Muscle of back (tissue), 11 donors: ENCODE data around the gene SORCS1. TPM values are rescaled to one million over a fixed set of nuclear protein-coding genes. Genes with fewer than 3 reads are reported as not detected.
"Not testable (repeated sequence)": the region's sequence is repeated elsewhere in the genome, so short reads cannot be mapped to it uniquely, and the experiment has no call there.

Source experiments
- DNase-seq, 3 donors: peaks; one replicate each; pipeline versions ENCODE4 v3.0.0 to v3.0.0-alpha.2; 2013
- polyA plus RNA-seq, 10 donors: library from polyadenylated mRNA; unstranded; fragments of 120-200 nt; gene quantifications; one replicate each; pipeline ENCODE4 v1.2.1, GENCODE V29; 2013; ENCODE audit not compliant: insufficient read length in 10 of 10

Gene SORCS1
- polyA plus RNA-seq, 10 donors: 2.5 to 5.7 (median 4.0) TPM

DNA sequence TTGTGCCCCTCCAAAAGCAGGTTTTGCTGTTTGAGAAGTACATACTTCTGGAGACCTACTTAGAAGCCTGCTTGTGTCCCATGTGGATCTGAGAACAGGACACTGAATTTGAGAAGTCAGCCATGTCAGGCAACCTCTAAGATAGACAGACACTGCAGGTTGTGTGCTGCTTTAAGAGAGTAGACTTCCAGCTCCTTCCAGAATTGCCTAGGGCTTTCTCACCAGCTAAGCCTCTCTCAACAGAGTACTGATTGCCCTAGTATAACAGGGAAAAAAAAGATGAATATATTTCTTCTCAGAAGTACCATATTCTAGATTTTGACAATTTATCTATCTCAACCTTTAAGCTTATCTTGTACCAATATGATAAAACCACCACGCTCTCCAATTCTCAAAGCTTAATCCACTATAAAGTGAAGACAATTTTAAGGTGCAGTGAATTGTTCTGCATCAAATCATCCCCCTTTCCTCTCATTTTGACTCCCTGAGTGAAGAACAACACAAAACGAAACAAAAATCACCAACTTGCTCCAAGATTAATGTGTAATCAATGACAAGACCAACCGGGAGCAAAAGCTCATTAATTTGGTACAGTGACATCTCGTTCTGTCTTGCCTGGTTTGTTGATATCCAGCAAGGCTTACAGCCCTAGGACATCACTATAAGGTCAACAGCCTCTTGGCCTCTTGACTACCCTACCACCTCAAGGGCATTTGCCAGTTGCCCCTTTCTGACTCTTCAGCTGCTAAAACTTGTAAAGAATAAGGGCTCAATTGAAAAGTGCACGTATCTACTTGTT lies 214.6 kb downstream of the SORCS1 start:
- no peak for DNase-seq

DNA sequence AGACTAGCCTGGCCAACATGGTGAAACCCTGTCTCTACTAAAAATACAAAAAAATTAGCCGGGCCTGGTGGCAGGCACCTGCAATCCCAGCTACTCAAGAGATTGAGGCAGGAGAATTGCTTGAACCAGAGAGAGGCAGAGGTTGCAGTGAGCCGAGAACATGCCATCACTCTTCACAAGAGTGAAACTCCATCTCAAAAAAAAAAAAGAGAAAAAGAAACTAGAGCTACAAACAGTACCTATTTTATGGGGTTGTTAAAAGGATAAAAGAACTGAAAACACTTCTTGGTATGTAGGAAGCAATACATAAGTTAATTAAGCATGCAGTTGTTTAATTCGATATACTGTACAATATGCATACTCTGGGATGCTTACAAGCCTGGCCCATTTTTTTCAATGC lies 216.9 kb downstream of the SORCS1 start:
- DNase-seq: no peak

DNA sequence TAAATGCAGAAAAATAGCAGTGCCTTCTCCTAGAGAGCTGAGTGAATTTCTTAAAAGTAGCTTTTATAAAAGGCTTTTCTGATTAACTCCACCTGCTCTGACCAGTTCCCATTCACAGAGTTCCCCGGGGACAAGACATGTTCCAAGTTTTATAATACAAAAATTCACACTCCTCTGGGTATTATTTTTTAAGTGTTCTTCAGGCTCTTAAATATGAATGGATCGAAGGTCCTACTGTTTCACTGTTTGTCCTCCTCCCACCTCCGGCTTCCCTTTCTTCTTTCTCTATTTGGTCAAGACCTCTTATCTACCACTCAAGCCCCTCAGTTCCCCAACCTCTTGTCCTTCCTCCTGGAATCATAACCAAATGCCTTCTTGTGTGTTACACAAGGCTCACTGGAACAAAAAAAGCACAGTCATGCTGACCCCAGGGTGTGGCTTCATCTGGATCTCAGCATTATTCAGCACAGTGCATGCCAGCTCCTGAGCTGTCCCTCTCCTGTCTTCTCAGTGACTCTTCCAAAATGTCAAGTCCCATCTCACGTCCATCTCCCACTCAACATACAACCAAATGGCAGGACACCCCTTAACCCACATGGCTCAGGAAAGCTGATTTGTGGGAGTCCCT lies 222.4 kb downstream of the SORCS1 start:
- no peak for DNase-seq

DNA sequence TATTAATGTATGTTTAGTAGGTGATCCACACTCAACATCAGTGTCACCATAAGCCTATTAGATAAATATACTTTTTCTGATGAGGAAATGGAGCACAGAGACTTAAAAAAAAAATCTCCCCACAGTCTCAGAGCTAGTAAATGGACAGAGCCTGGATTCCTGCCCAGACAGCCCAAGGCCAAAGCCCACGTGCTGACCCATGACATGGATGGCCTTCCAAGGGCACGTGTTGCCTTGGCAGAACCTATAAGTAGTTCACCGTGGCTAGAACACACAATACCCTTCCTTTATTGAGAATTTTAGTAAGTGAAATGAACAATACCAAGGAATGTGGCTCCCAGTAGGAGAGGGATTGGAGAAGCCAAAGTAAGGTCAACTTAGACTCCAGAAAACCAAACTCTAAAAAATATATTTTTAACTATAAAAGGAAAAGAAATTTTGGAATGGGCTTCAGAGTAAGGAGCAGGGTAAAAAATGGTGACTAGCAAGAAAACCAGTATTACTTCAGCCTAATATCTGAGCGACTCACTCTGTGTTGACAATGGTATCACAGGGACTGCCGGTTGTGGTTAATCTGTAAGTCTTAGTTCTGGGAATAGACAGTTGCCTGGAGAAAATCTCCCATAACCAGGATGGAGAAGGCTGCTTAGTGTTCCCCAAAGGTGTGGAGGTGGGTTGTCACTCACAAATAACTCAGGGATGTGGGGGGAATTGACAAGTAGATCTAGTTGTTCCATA lies 223.0 kb downstream of the SORCS1 start:
- no peak for DNase-seq

DNA sequence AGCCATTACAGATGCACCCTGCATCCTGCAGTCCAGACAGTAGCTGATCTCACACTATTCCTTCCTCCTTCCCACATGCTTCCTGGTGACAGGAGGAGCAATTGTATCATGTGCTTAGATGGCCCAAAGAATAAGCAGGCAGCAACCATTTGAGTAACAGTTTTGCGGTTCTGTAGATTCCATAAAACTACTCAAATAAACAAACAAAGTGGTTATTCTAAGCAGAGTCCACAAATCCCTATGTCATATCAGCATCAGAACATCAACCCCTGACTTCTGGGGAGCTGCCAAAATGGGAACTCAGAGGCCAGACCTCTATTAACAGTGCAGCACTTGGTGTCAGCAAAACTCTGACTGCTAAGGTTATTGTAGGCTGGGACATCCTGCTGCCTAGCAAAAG lies 226.0 kb downstream of the SORCS1 start:
- DNase-seq: peak in 1 of 3 donors; percentile 19

DNA sequence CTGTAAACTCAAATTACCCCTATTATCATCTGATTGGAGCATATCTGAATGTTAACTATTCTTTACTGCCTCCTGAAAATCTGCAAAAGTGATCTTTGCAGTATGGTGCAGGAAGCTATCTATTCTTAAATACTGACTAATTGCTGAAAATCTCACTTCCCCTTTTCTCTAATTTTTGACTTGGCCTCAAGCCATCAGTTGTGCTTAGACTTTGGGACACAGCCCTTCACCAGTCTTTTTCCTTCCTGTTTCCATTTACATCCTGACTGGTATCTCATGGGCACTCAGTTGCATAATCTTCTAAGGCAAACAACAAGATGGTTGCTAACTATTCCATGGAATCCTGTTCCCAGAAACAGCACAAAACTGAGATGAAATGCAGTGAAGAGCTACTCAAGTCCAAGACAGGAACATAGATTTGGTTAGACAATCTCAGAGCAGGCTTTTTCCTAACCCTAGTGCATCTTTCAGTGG lies 228.5 kb downstream of the SORCS1 start:
- DNase-seq: peak in 2 of 3 donors; percentile 3 to 34

DNA sequence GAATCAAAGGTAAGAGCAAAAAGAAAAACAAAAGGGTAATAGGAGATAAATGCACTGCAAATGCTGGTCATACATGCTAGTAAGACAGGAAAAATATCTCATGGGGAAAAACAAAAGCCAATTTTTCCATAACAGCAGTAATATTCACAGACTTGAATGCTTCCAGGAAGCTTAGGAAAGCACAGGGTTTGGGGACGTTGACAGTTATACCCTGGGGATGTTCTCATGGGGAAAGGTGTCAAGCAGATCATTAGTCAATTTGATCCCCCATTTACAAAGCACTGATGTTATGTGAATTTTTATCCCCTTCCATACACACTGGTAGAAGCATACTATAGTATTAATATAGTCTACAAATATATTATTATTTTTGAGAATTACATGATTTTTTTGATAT lies 232.7 kb downstream of the SORCS1 start:
- DNase-seq: peak in 1 of 3 donors; percentile 14

DNA sequence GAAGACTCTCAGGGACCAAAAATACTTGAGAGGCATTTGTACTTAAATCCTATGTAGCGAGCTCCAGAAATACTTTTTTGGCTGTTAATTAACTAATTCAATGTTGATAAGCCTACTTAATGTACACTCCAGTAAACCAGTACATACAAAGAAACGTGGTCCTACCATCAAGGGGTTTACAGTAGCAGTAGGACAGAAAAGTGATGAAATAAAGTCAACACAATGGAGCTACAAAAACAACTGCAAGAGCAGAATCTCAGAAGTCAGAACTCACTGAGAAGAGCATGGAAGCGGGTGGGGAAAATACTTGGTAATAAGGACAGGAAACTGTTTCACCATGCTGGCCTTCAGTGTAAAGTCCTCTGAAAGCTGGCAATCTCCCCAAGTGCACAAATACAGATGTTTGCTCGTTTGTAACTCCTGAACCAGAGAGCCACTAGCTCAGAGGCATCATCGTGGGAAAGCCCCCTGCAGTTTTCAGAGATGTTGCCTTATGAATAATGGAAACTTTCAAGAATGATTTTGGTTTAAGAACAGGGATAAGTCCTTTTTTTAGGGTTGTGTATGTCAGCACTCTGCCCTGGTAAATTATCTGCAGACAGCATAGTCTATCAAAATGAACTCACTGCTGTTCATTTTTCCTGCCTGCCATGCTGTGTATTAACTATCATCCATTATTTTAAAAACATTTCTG lies 233.2 kb downstream of the SORCS1 start:
- peak in 2 of 3 donors; percentile 13 to 34 for DNase-seq

DNA sequence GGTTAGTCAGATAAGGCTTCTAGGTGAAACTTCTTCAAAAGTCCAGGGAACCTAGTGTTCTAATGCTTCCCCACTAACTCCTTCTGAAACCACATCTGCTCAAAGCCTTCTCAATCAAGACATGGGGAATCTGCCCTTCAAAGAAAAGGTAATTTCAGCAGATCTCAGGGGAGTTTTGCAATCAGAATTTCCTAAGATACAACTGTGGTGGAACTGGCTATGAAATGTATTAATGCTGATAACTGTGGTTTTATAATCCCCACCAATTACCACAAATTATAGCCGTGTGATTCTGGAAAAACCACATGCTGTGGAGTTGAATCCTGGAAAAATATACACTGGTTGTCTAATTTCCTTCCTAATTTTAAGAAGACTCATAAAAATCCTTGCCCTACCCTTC lies 233.8 kb downstream of the SORCS1 start:
- DNase-seq: no peak

DNA sequence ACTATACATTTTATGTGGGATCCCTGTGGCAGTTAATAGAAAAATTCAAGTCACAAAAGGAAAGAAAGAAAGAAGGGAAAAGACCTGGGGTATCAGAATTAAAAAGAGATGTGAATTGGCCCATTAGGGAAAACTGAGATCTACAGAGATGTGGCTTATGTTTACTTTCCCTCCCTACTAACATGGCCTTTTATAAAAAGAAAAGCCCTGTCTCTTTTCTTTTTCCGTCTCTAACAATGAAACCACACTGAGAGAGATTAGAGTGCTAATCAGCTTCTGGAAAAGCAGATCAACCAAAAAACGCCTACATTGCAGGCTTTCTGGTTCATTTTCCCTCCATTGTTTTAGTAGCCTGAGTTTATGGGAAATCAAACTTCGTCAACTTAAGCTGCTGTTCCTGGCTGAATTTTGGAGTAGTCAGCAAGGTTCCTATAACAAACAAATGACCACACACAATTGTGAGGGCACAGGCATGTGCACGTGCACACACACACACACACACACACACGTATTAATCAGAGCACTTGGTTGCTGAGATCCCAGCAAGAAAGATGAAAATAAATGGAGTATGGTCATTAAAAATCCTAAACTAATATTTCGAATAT lies 235.1 kb downstream of the SORCS1 start:
- DNase-seq: no peak

DNA sequence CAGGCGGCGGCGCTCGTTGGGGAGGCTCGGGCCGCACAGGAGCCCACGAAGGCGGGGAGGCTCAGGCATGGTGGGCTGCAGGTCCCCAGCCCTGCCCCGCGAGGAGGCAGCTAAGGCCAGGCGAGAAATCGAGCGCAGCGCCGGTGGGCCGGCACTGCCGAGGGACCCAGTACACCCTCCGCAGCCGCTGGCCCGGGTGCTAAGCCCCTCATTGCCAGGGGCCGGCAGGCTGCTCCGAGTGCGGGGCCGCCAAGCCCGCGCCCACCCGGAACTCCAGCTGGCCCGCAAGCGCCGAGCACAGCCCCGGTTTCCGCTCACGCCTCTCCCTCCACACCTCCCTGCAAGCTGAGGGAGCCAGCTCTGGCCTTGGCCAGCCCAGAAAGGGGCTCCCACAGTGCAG lies 236.4 kb downstream of the SORCS1 start:
- DNase-seq: not testable (repeated sequence)

DNA sequence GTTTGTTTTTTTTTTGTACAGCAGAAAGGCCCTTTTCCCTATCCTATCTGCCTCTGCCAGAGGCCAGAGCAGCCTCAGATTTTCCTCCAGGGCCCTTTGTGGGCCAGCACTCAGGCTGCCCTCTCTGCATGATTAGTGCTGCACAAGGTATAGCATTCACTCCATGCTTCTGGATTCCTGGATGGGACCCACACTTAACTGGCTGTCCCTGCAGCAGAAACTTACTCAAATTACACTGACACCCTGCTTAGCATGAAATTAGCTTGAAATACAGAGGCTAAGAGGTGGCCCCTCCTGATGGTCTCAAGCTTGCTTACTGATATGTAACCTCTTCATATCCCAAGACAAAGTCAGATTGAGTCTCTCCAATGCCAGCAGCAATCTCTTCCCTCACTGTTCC lies 239.3 kb downstream of the SORCS1 start:
- no peak for DNase-seq

DNA sequence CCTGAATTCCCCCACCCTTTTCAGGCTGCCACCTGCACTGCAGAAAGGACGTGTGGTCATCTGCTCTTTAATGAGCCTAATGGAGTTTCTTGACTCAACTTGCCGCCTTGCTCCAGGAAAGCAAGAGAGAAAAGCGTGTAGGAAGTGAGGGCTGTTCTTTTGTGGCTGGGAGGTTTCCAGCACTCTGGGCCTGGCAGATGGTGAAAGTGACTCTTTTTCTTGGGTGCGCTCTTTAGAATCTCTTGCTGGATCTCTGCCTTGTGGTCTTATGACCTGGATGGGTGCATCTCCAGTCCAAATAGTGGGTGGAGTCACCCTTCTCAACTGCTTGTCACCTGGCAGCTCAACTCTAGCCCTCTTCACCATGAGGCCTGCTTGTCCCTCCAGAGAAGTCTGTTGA lies 244.0 kb downstream of the SORCS1 start:
- no peak for DNase-seq

DNA sequence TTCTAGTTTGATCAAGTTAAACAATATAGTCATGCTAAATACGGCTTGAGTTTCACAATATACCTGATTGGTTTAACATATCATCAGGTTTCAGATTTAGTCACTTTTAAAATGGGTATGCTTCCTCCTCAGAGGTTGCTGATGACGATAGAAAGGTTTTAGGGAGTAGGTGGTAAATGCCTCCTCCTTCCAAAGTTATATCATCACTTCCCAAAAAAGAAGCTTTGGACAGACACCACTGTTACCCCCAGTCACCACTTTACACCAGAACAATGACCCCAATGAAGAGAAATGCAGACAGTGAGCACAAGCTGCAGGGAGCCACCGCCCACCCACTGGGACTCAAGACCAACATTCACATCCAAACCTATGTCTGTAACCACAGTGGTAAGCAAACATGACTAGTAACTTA lies 244.6 kb downstream of the SORCS1 start:
- DNase-seq: no peak

DNA sequence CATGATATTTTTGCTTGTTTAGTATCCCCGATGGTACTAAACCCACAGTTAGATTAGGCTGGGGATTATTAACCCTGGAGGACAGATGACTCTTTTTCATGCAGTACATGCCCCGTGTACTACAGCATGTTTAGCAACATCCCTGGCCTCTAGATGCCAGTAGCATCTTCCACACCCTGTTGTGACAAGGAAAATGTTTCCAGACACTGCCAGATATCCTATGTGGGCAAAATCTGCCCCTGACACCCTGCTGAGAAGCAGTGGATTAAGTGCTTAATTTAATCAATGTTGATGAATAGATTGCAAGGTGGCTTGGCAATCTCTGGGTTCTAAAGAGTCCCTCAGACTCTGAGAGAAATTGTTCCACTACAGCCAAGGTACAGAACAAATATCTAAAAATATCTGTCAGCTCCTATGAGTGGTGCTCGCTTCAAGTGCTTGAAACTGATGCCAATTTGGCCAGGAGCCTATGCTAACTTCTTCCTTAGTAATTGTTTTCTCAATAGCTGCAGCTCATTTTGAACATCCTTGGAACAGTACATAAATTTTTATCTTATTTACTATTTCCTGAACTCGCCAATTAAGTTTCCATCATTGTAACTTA lies 247.0 kb downstream of the SORCS1 start:
- no peak for DNase-seq

DNA sequence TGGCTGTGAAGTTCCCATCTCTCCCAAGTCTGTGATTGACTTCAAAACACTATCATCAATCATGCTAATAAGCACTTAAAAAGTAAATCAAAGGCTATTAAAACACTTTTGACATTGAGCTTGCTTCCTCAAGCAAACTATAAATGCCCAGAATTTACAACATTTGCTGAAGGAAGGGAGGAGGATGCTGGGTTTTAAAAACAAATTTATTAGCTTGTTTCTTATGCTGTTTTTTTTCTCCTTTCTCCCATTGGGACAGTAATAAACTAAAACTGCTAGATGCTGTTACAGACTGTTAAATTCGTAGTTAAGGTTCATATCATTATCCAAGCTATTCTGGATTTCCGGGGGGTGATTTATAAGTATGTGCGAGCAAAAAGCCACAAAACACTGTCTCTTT lies 250.5 kb downstream of the SORCS1 start:
- DNase-seq: no peak

DNA sequence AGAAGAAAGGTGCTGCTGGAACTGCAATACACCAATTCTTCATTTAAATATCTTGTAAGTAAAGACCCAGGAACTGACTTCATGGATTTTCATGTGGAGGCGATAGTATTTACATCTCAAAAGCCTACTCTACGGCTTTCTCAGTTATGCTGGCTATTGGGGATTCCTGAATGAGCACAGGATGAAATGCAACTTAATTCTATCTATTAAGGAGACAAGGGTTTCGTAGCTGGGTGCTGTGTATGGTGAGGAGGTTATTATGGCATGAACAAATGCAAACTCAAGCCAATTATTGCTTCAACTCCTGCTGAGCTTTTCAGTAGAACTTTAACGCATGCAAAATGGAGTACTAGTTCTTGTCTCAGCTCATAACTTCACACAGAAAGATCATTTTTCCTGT lies 251.2 kb downstream of the SORCS1 start:
- no peak for DNase-seq

DNA sequence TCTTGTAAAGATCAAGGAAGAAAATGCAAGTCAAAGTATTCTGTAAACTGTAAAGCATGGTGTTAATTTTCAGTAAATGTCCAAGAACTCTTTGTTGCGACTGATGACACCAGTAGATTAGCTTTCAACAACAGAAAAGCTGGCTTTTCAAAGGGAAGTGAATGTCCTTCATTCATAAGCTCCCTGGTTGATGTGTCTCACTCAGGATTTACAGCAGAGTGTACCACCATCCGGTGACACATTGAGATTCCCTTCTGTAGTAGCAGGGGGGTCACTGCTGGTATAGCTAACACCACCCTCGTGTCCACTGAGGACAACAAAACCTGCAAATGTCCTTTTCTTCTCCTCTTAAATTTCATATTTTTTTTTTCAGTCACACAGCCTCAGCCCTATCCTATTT lies 253.4 kb downstream of the SORCS1 start:
- no peak for DNase-seq

DNA sequence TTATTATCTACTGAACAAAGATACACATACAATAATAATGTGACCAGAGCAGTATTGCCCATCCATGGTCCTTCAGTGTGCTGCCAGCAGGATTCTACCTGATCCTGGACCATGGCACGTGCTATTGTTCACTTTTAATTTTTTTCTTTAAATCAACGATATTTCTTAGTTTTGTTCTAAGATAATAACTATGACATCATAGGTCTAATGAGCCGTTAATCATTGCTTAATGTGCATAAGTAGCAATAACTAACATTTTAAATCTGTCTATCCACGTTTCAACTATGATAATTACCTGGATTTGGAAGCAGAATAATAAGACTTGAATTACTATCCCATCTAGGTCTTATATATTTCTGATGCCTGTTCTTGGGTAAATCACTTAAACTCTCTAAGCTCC lies 253.8 kb downstream of the SORCS1 start:
- no peak for DNase-seq

DNA sequence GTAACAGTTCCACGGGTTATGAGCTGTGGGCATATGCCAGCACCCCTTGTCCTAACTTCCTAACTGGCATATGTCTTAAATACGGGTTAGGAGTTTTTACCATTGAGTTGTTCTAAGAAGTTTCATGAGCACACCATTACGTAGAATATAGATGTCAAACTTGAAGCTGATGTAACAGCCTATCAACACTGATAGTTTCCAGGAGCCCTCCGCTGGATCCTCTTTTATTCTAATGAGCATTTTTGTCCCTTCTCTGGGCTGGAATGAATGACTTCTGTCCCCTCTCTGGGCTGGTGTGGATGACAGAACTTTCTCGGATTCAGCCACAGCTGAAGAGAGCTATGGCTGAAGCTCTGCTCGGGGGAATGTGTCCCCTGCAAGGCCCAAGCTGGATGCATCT lies 256.3 kb downstream of the SORCS1 start:
- no peak for DNase-seq

DNA sequence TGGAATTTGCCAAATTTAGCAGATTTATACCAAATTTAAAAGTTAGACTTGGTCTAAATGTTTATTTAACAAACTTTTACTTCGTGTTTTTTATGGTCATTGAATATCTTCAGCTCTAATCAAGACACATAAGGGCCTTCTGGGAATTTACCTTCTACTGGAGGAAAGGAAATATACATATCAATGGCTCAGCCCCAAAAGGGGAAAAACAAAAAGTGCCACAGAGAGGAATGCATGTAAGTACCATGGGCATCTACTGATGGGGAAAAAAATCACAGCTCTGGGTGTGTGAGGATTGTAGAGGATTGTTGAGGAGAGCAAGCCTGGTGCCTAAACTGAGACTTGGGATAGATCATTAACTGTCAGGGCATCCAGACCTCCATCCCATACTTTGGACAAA lies 260.3 kb downstream of the SORCS1 start:
- no peak for DNase-seq
